GM12878 (cell line): ENCODE data around the gene CDK5R1. TPM values are rescaled to one million over a fixed set of nuclear protein-coding genes. Genes with fewer than 3 reads are reported as not detected.
A peak's percentile ranks its signal among the peaks of the same experiment; 100 is the strongest.

ENCODE experiments used
- ATAC-seq: fragments of 200-7000 bp; cut with Tn5 transposase; 3 replicates; pipeline ENCODE4 v1.9.1; 2020; ENCODE audit warnings: mild to moderate bottlenecking, moderate library complexity
- BruUV-seq: library from RNA; stranded (reverse); fragments of 400-500 nt; replicated peaks from 2 replicates; lab custom pipeline; 2021; lab: Mats Ljungman, UMichigan
- CTCF ChIA-PET: fragments of 300-600 bp; sonication (Branson Sonifier 250); formaldehyde crosslinking; extraction: SDS; loops from one replicate; lab custom pipeline; 2021; ENCODE audit warnings: inconsistent platforms; lab: Yijun Ruan, JAX
- POLR2A ChIA-PET: fragments of 350-600 bp; formaldehyde crosslinking; extraction: SDS; loops from one replicate; lab custom pipeline; 2021; ENCODE audit warnings: inconsistent platforms; lab: Charles Lee
- RAD21 ChIA-PET: fragments of 300-600 bp; sonication (Branson Sonifier 250); formaldehyde crosslinking; loops from one replicate; lab custom pipeline; 2023; ENCODE audit warnings: antibody characterized with exemption; ENCODE audit not compliant: unreplicated experiment; lab: Charles Lee
- SMC1A ChIA-PET: fragments of 300-600 bp; sonication (Branson Sonifier 250); formaldehyde crosslinking; loops from one replicate; lab custom pipeline; 2023; ENCODE audit not compliant: unreplicated experiment, uncharacterized antibody; lab: Charles Lee
- DNase-seq: peaks from one replicate; pipeline ENCODE4 v3.0.0-alpha.2; 2011; ENCODE audit warnings: low read depth, low spot score
- FAIRE-seq: peaks from 3 replicates; lab custom pipeline; 2011; peaks lifted over from hg19 to GRCh38; lab: Jason Lieb, UNC
- H2AFZ ChIP-seq: 2 replicates; pipeline ENCODE4 v1.6.0; 2011; ENCODE audit warnings: low read depth, low read length, control low read depth; ENCODE audit not compliant: control insufficient read depth
- H3K27ac ChIP-seq: 2 replicates; pipeline ENCODE4 v1.5.1; 2011; ENCODE audit warnings: control low read depth; ENCODE audit not compliant: control insufficient read depth, insufficient read depth
- H3K27me3 ChIP-seq, 2 experiments: replicated peaks in 1 of 2; 2 replicates each; pipeline versions ENCODE4 v1.6.0 to v1.6.1; 2011; ENCODE audit warnings: low read length in 1 of 2; ENCODE audit not compliant: control insufficient read depth in 2 of 2, insufficient read depth in 2 of 2
- H3K36me3 ChIP-seq, 2 experiments: 2 replicates each; pipeline ENCODE4 v1.5.1; 2011; ENCODE audit warnings: low read length in 1 of 2; ENCODE audit not compliant: control insufficient read depth in 2 of 2, insufficient read depth in 2 of 2
- H3K4me1 ChIP-seq: 2 replicates; pipeline ENCODE4 v1.6.1; 2011; ENCODE audit warnings: mild to moderate bottlenecking, low read length, moderate library complexity, mixed read lengths; ENCODE audit not compliant: control insufficient read depth, insufficient read depth
- H3K4me2 ChIP-seq: 2 replicates; pipeline ENCODE4 v1.6.0; 2011; ENCODE audit warnings: control low read depth; ENCODE audit not compliant: control insufficient read depth, insufficient read depth
- H3K4me3 ChIP-seq: fragments of 200-600 bp; sonication (generic); 2 replicates; pipeline ENCODE4 v1.5.1; 2016
- H3K79me2 ChIP-seq: 2 replicates; pipeline ENCODE4 v1.6.0; 2011; ENCODE audit warnings: low read length; ENCODE audit not compliant: control insufficient read depth, insufficient read depth
- H3K9ac ChIP-seq: 2 replicates; pipeline ENCODE4 v1.8.0; 2011; ENCODE audit warnings: low read length, control low read depth, mixed read lengths; ENCODE audit not compliant: control insufficient read depth, insufficient read depth
- H3K9me3 ChIP-seq: replicated peaks from 3 replicates; pipeline ENCODE4 v1.5.1; 2011; ENCODE audit warnings: mild to moderate bottlenecking, low read length; ENCODE audit not compliant: control insufficient read depth, insufficient read depth
- H4K20me1 ChIP-seq: 2 replicates; pipeline ENCODE4 v1.6.0; 2011; ENCODE audit not compliant: control insufficient read depth, insufficient read depth
- ATF3 ChIP-seq: IDR thresholded peaks from 2 replicates; pipeline ENCODE4 v1.6.1; 2011; ENCODE audit warnings: low read depth, mild to moderate bottlenecking, low read length, moderate library complexity, borderline replicate concordance; ENCODE audit errors: extremely low read depth
- DPF2 ChIP-seq: fragments of 450-650 bp; IDR thresholded peaks from 2 replicates; pipeline ENCODE4 v1.6.1; 2017; ENCODE audit warnings: mild to moderate bottlenecking
- PAX5 ChIP-seq: IDR thresholded peaks from 2 replicates; pipeline ENCODE4 v1.6.1; 2011; ENCODE audit warnings: low read depth, low read length, borderline replicate concordance
- POU2F2 ChIP-seq: IDR thresholded peaks from 3 replicates; pipeline ENCODE4 v1.6.1; 2011; ENCODE audit warnings: low read depth, mild to moderate bottlenecking, low read length, borderline replicate concordance
- SMC3 ChIP-seq: IDR thresholded peaks from 2 replicates; pipeline ENCODE4 v1.6.1; 2011; ENCODE audit warnings: low read length, improper control_type of control experiment, borderline replicate concordance
- TAF1 ChIP-seq: IDR thresholded peaks from 2 replicates; pipeline ENCODE4 v1.6.1; 2011; ENCODE audit warnings: mild to moderate bottlenecking, low read depth, low read length, borderline replicate concordance
- TCF7 ChIP-seq: IDR thresholded peaks from 2 replicates; pipeline ENCODE4 v1.6.1; 2014; ENCODE audit warnings: antibody characterized with exemption, borderline replicate concordance
- USF1 ChIP-seq: IDR thresholded peaks from 2 replicates; pipeline ENCODE4 v1.6.1; 2011; ENCODE audit warnings: borderline replicate concordance, low read depth, mild to moderate bottlenecking, moderate library complexity, mixed read lengths, low read length; ENCODE audit not compliant: insufficient read depth; ENCODE audit errors: extremely low read length
- YBX1 ChIP-seq: fragments of 450-650 bp; IDR thresholded peaks from 2 replicates; pipeline ENCODE4 v1.6.1; 2016; ENCODE audit warnings: antibody characterized with exemption
- ZNF384 ChIP-seq: IDR thresholded peaks from 2 replicates; pipeline ENCODE4 v1.6.1; 2012; ENCODE audit warnings: low read depth, mild to moderate bottlenecking, low read length, improper control_type of control experiment, borderline replicate concordance
- ZNF687 ChIP-seq: fragments of 450-650 bp; IDR thresholded peaks from 2 replicates; pipeline ENCODE4 v1.6.1; 2017; ENCODE audit warnings: mild to moderate bottlenecking, moderate library complexity
- WGBS: methylation state at CpG from one replicate; pipeline ENCODE4 v1.1.6; 2016; ENCODE audit warnings: low lambda C conversion rate; ENCODE audit not compliant: insufficient replicate concordance, insufficient coverage; ENCODE audit errors: missing lambda C conversion rate; 5-methylcytosine and 5-hydroxymethylcytosine counted together
- in situ Hi-C: fragments of 300-500 bp; cut with MboI; formaldehyde crosslinking; loops from 9 replicates; pipeline ENCODE4 v1.14.3; 2018; ENCODE audit warnings: mixed read lengths
- intact Hi-C: fragments of 100-400 bp; cut with micrococcal nuclease; formaldehyde crosslinking; loops from one replicate; pipeline ENCODE4 v1.14.2; 2022; ENCODE audit not compliant: unreplicated experiment
- polyA plus RNA-seq, 11 experiments: library from polyadenylated mRNA; depleted of rRNA in 4 of 11; unstranded in 6 of 11; stranded (reverse) in 5 of 11; fragments of >200 nt; fragmentation: Nextera tagmentation in 4 of 11; fragmentation: Illumina TruSeq in 1 of 11; extraction: Ambion mirVana in 4 of 11; extraction: Trizol in 1 of 11; gene quantifications; 1 replicate in 1 of 11; 2 replicates in 10 of 11; pipeline versions ENCODE4 v1.2.1 to v1.2.3, GENCODE V29; 2011 to 2016; ENCODE audit warnings: inconsistent platforms in 2 of 11, missing spikeins in 2 of 11, low read depth in 1 of 11
- total RNA-seq, 4 experiments: library from RNA; depleted of rRNA in 3 of 4; stranded (reverse); fragments of >200 nt in 3 of 4; fragmentation: Illumina TruSeq in 1 of 4; extraction: Trizol in 1 of 4; gene quantifications; 2 replicates each; pipeline versions ENCODE4 v1.2.1 to v1.2.3, GENCODE V29; 2013 to 2021
- TF ChIP-seq, protein P1 (sequence below): fragments of 450-650 bp; IDR thresholded peaks from 2 replicates; pipeline ENCODE4 v1.6.1; 2018; ENCODE audit warnings: mild to moderate bottlenecking, low read depth, moderate library complexity; ENCODE audit not compliant: partially characterized antibody

CDK5R1 gene
- total and polyA plus RNA-seq, 10 of the 15 experiments (the other 5 are each of a cell fraction or from before 2014, with no cell fraction given), result 1.1 to 28.3 (median 12.2) TPM

DNA sequence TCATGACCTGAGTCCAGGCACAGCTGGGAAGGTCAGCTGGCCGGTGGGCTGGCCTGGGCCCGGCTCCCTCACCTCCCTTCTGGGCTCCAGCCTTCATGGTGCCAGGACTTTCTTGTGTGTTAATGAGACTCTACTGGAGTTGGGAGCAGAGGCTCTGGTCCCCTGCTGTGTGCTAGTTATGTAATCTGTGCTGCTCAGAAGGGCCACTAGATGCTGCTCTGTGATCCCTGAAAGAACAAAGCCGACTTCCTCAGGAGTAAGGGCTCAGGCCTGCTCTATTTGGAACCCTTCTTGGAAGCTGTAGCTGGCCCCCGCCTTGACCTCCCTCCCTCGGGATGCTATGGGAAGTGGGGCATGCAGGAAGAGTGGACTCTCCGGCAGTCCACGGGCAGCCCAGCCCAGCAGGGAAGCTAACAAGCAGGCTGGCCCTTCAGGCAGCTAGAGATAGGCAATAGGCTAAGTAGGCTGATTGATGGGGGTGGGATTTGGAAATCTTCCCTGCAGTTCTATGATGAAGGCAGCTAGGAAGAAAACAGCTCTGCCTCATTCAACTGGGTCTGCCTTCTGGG lies 3.3 kb upstream of the CDK5R1 start:
- peaks cover 25 to 27% of the 10 kb centered on the region in 2 experiments; a peak in 3 of 4 replicates for H3K36me3 ChIP-seq
- peaks cover 4% of the 10 kb centered on the region for H3K4me1 ChIP-seq
- no peak for DNase-seq
- H3K4me3 ChIP-seq, result no peak overlapping the region
- no peak overlapping the region for H3K4me2 ChIP-seq
- H3K27me3 ChIP-seq, result no peaks in the 10 kb centered on the region
- H2AFZ ChIP-seq, result no peak overlapping the region; the same call in 1 of the 2 replicates
- ChIA-PET SMC1A (interaction anchor here (0.7 to 11.9 kb wide), 53 partner anchors 10 to 459 kb away, joined by 3 to 286 read pairs (median 4); partner anchors contain the start of gene MYO1D), POLR2A (interaction anchor here (0.6 to 2.1 kb wide), 6 partner anchors 20 to 392 kb away, joined by 3 to 7 read pairs (median 4); no protein-coding TSS in a partner anchor), CTCF (interaction anchor here (0.5 to 9.5 kb wide), 58 partner anchors 10 to 515 kb away, joined by 3 to 132 read pairs (median 7); partner anchors contain the start of genes MYO1D and PSMD11), RAD21 (interaction anchor here (0.6 to 16.4 kb wide), 45 partner anchors 9 to 516 kb away, joined by 3 to 543 read pairs (median 4); partner anchors contain the start of gene MYO1D)
- WGBS, result 53% methylated on average over 7 of the region's 7 CpGs
- peaks cover 12% of the 10 kb centered on the region for H3K79me2 ChIP-seq
- peak; percentile 77 for ATAC-seq
- H3K9ac ChIP-seq, result no peak overlapping the region
- no peaks in the 10 kb centered on the region for H4K20me1 ChIP-seq
- in situ Hi-C loops, result no loop called here
- peak overlapping the region; percentile 33 for H3K27ac ChIP-seq
- BruUV-seq, result no TSS peak
- no peaks in the 10 kb centered on the region for H3K9me3 ChIP-seq
- peak; percentile 95 for FAIRE-seq
- intact Hi-C loops, result loop anchor here (1.0 to 5.0 kb wide), 4 partner anchors 126 to 394 kb away; partner anchors contain the start of gene MYO1D
- TF ChIP-seq YBX1, result no peak
- no peak for TF ChIP-seq DPF2
- TF ChIP-seq PAX5, result no peak
- no peak for TF ChIP-seq TCF7
- no peak for TF ChIP-seq TAF1
- TF ChIP-seq USF1, result no peak
- TF ChIP-seq POU2F2, result no peak
- TF ChIP-seq, protein P1, sequence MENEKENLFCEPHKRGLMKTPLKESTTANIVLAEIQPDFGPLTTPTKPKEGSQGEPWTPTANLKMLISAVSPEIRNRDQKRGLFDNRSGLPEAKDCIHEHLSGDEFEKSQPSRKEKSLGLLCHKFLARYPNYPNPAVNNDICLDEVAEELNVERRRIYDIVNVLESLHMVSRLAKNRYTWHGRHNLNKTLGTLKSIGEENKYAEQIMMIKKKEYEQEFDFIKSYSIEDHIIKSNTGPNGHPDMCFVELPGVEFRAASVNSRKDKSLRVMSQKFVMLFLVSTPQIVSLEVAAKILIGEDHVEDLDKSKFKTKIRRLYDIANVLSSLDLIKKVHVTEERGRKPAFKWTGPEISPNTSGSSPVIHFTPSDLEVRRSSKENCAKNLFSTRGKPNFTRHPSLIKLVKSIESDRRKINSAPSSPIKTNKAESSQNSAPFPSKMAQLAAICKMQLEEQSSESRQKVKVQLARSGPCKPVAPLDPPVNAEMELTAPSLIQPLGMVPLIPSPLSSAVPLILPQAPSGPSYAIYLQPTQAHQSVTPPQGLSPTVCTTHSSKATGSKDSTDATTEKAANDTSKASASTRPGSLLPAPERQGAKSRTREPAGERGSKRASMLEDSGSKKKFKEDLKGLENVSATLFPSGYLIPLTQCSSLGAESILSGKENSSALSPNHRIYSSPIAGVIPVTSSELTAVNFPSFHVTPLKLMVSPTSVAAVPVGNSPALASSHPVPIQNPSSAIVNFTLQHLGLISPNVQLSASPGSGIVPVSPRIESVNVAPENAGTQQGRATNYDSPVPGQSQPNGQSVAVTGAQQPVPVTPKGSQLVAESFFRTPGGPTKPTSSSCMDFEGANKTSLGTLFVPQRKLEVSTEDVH, result no peak
- peak; percentile 29; the same call in 1 of the 2 replicates for TF ChIP-seq ZNF687
- no peak for TF ChIP-seq ZNF384
- TF ChIP-seq SMC3, result peak; percentile 89
- no peak for TF ChIP-seq ATF3
